IPS DF 6.9 (cell line): ENCODE results near the gene BEGAIN.

Experiments
- DNase-seq: peaks from one replicate; pipeline ENCODE4 v3.0.0-alpha.2; 2013; ENCODE audit warnings: low read depth, low spot score
- H3K27ac ChIP-seq: one replicate; pipeline ENCODE4 v1.5.1; 2013; ENCODE audit warnings: low read length, control low read depth
- H3K27me3 ChIP-seq: 2 replicates; pipeline ENCODE4 v1.6.1; 2013; ENCODE audit warnings: mild to moderate bottlenecking, low read length; ENCODE audit not compliant: control insufficient read depth, insufficient read depth
- H3K36me3 ChIP-seq: 2 replicates; pipeline ENCODE4 v1.6.1; 2013; ENCODE audit warnings: low read length; ENCODE audit not compliant: control insufficient read depth, insufficient read depth
- H3K4me1 ChIP-seq: 2 replicates; pipeline ENCODE4 v1.6.1; 2013; ENCODE audit warnings: low read length; ENCODE audit not compliant: control insufficient read depth, insufficient read depth
- H3K4me3 ChIP-seq: 2 replicates; pipeline ENCODE4 v1.5.1; 2013; ENCODE audit warnings: mild to moderate bottlenecking, low read length
- H3K9me3 ChIP-seq: 2 replicates; pipeline ENCODE4 v1.6.1; 2013; ENCODE audit warnings: low read length, inconsistent platforms; ENCODE audit not compliant: control insufficient read depth, insufficient read depth
- WGBS: extraction: QIAGEN DNeasy Blood & Tissue Kit; methylation state at CpG from one replicate; pipeline ENCODE4 v1.1.7; 2013; ENCODE audit warnings: mixed read lengths, missing lambda C conversion rate; ENCODE audit not compliant: insufficient read length, insufficient coverage; 5-methylcytosine and 5-hydroxymethylcytosine counted together

Gene BEGAIN

DNA sequence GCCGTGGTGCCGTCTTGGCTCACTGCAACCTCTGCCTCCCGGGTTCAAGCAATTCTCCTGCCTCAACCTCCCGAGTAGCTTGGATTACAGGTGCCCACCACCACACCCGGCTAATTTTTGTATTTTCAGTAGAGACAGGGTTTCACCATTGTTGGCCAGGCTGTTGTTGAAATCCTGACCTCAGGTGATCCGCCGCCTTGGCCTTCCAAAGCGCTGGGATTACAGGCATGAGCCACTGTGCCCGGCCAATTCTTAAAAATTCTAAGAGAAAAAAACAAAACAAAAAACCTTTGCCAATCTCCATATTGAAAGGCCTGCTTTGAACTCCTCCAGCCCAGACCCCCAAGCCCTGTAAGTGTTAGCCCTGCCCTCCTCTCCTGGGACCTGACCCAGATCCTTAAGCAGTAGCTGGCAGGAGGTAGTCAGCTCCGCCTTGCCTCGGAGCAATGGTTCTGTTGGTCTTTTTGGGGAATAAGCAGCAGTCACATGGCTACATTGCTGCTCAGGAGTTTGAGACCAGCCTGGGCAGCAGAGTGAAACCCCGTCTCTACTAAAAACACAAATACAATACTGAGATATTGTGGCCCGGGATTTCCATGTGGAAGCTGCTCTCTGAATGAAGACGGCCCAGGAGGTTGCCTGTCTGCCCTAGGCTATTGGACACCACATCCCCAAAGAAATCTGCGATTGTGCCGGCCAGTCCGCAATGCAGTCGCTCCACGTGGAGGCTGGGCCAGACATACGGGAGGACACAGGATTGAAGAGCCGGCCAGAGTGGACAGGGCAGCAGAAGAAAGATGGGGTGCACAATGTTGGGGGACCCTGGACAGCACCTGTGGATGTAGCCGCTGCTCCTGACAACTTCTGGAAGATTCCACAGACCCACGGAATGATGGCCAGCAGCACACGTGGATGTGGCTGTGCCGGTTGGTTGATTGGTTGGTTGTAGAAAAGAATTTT, 28.8 kb upstream of the BEGAIN start:
- no peak overlapping the region for H3K4me3 ChIP-seq
- no peaks in the 10 kb centered on the region for H3K4me1 ChIP-seq
- H3K36me3 ChIP-seq, result no peaks in the 10 kb centered on the region
- H3K27ac ChIP-seq, result no peak overlapping the region
- H3K27me3 ChIP-seq, result no peaks in the 10 kb centered on the region
- no peak for DNase-seq
- WGBS, result no CpG with 5 or more reads among the region's 25 CpGs
- no peaks in the 10 kb centered on the region for H3K9me3 ChIP-seq

DNA sequence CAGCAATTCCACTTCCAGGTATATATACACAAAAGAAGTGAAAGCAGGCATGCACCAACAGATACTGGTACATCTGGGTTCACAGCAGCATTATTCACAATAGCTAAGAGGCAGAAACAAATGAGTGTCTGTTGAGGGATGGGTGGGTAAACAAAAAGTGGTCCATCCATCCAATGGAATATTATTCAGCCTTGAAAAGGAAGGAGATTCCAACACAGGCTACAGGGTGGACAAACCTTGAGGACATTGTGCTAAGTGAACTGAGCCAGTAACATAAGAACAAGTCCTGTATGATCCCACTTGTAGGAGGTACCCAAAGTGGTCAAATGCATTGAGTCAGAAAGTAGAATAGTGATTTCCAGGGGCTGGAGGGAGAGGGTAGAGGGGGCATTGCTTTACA, 27.6 kb upstream of the BEGAIN start:
- H3K36me3 ChIP-seq, result no peaks in the 10 kb centered on the region
- DNase-seq, result no peak
- no peak overlapping the region for H3K4me3 ChIP-seq
- H3K9me3 ChIP-seq, result no peaks in the 10 kb centered on the region
- H3K27me3 ChIP-seq, result no peaks in the 10 kb centered on the region
- no peak overlapping the region for H3K27ac ChIP-seq
- no peaks in the 10 kb centered on the region for H3K4me1 ChIP-seq

- Histone ChIP-seq H3K36me3 (no peaks in the 10 kb centered on the region), H3K27me3 (no peaks in the 10 kb centered on the region), H3K4me1 (no peaks in the 10 kb centered on the region), H3K4me3 (no peak overlapping the region), H3K9me3 (no peaks in the 10 kb centered on the region), H3K27ac (no peak overlapping the region)
- WGBS, result no CpG with 5 or more reads among the region's 9 CpGs
- DNase-seq, result no peak
Observed at GRCh38 chr14:100612986-100613385, 25.8 kb upstream of the BEGAIN start.

DNA sequence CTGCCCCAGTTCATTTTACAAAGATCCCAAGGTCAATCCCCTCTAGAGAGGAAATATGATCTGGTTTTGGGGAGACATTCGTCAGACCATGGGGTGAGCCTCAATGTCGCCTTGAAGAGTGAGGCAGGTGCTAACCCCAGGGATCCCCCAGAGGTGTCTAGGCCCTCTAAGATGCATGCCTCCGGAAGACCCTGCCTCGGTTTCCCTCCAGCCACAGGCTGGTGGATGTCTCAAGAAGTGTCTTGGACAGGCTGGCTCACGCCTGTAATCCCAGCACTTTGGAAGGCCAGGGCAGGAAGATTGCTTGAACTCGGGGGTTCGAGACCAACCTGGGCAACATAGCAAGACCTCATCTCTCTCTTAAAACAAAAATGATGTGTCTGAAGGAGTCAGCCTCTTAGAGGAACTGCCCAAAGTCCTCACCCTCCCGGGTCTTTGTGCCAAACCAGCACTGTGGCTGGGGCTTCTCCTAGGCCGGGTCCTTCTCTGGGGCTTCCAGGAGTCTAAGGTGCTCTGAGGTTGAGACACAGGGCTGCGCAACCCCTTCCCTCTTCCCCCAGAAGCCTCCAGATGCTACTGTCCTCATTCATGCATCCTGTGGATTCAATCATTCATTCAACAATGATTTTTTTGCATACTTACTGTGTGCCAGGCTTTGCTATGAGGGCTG, 24.7 kb upstream of the BEGAIN start:
- no peak for DNase-seq
- no peaks in the 10 kb centered on the region for H3K4me1 ChIP-seq
- H3K4me3 ChIP-seq, result no peak overlapping the region
- no peaks in the 10 kb centered on the region for H3K9me3 ChIP-seq
- H3K36me3 ChIP-seq, result no peaks in the 10 kb centered on the region; the same call in 1 of the 2 replicates
- WGBS, result no CpG with 5 or more reads among the region's 10 CpGs
- no peaks in the 10 kb centered on the region for H3K27me3 ChIP-seq
- no peak overlapping the region for H3K27ac ChIP-seq

GRCh38 chr14:100610511-100611217, 23.4 kb upstream of the BEGAIN start:
- DNase-seq, result no peak
- Histone ChIP-seq H3K36me3 (no peaks in the 10 kb centered on the region; the same call in 1 of the 2 replicates), H3K27ac (no peak overlapping the region), H3K4me3 (no peak overlapping the region), H3K9me3 (no peaks in the 10 kb centered on the region), H3K4me1 (no peaks in the 10 kb centered on the region), H3K27me3 (no peaks in the 10 kb centered on the region)
- no CpG with 5 or more reads among the region's 14 CpGs for WGBS

- DNase-seq, result no peak
- Histone ChIP-seq H3K27ac (no peak overlapping the region), H3K27me3 (no peaks in the 10 kb centered on the region), H3K4me3 (no peak overlapping the region), H3K4me1 (no peaks in the 10 kb centered on the region), H3K36me3 (no peaks in the 10 kb centered on the region; the same call in 1 of the 2 replicates), H3K9me3 (no peaks in the 10 kb centered on the region)
- no CpG with 5 or more reads among the region's 13 CpGs for WGBS
Observed at GRCh38 chr14:100609941-100610391, 22.7 kb upstream of the BEGAIN start.

DNA sequence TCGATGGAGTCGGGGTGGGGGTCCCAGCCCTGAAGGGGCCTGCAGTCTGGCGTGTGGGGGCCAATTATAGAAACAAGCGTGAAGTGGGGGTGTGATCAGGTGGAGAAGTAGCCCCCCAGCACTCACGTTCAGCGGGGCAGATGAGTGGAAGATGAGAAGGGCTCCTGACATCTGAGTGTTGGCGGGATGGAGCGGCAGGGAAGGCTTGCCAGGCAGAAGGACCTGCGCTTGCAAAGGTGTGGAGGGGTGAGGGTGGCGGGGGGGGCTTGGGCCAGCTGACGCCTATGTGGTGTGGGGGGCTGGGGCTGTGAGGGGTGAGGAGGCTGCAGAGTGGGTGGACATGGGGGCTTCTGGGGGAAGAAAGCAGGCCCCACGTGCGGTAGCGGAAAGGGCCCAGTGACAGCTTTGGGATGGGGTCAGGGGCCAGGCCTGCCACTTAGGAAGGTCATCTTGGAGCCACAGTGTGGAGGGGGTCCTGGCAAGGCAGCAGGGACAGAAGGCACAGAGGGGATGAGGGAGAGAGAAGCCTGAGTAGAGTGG, 22.2 kb upstream of the BEGAIN start:
- DNase-seq, result no peak
- Histone ChIP-seq H3K27me3 (no peaks in the 10 kb centered on the region), H3K36me3 (no peaks in the 10 kb centered on the region; the same call in 1 of the 2 replicates), H3K4me3 (no peak overlapping the region), H3K9me3 (no peaks in the 10 kb centered on the region), H3K4me1 (no peaks in the 10 kb centered on the region), H3K27ac (no peak overlapping the region)
- WGBS, result no CpG with 5 or more reads among the region's 14 CpGs

DNA sequence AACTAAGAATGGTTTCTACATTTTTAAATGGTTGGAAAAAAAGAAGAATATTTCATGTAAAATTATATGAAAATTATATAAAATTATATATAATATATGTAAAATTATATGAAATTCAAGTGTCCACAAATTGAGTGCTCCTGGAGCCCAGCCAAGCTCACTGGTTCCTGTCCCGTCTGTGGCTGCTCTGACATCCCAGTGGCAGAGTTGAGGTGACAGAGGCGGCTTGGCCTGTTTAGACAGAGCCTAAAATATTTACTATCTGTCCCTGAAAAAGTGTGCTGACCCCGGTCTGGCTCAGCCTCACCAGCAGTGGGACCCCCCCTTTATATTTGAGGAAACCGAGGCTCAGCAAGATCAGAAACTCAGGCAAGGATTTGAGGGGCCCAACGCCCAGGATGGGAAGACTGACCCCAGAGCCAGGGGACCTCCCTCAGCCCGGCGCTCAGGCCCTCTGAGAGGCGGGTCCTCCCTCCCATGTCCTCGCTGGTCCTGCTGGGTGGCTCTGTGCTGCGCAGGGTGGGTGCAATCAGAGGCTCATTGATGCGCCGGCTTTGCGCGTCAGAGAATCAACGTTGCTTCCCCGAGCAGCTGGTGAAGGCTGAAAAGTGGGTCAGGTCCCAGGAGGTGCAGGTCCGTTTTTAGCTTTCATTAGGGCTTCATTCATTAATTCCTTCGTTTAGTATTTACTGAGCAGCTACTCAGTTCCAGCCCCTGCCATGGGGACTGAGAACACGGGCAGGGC, 21.5 kb upstream of the BEGAIN start:
- WGBS, result no CpG with 5 or more reads among the region's 19 CpGs
- H3K9me3 ChIP-seq, result no peaks in the 10 kb centered on the region
- no peak overlapping the region for H3K4me3 ChIP-seq
- no peaks in the 10 kb centered on the region for H3K27me3 ChIP-seq
- no peak overlapping the region for H3K27ac ChIP-seq
- no peak for DNase-seq
- H3K36me3 ChIP-seq, result no peaks in the 10 kb centered on the region; the same call in 1 of the 2 replicates
- no peaks in the 10 kb centered on the region for H3K4me1 ChIP-seq

GRCh38 chr14:100608064-100608463, 20.8 kb upstream of the BEGAIN start:
- no peak for DNase-seq
- H3K27ac ChIP-seq, result no peak overlapping the region
- WGBS, result no CpG with 5 or more reads among the region's 3 CpGs

More at GRCh38 chr14:100608064-100608463, 20.8 kb upstream of the BEGAIN start:
- Histone ChIP-seq H3K9me3 (no peaks in the 10 kb centered on the region), H3K36me3 (no peaks in the 10 kb centered on the region; the same call in 1 of the 2 replicates), H3K27me3 (no peaks in the 10 kb centered on the region), H3K4me3 (no peak overlapping the region), H3K4me1 (no peaks in the 10 kb centered on the region)
